Measurements from ENCODE around the gene MORN1. TPM values are rescaled to one million over a fixed set of nuclear protein-coding genes. Genes with fewer than 3 reads are reported as not detected.
"Not testable (repeated sequence)": the region's sequence is repeated elsewhere in the genome, so short reads cannot be mapped to it uniquely, and the experiment has no call there.

The MORN1 gene
- polyA plus RNA-seq, 3 donors from 2014 or later: 0.89 to 4.0 (median 3.9) TPM

- Mint-ChIP-seq H3K4me1 (no peaks in the 10 kb centered on the region), H3K27ac (no peak overlapping the region), H3K27me3 (ENCODE audit: low read depth in 3 of 3) (no peaks in the 10 kb centered on the region), H3K9me3 (no peaks in the 10 kb centered on the region), H3K4me3 (no peak overlapping the region), H3K36me3 (no peaks in the 10 kb centered on the region)
- DNase-seq: no peak
Observed at GRCh38 chr1:2340086-2340917, 51.1 kb downstream of the MORN1 start.

GRCh38 chr1:2339206-2340085 lies 51.9 kb downstream of the MORN1 start:
- Mint-ChIP-seq H3K27me3 (ENCODE audit: low read depth in 3 of 3) (no peaks in the 10 kb centered on the region), H3K4me3 (no peak overlapping the region), H3K27ac (no peak overlapping the region), H3K4me1 (no peaks in the 10 kb centered on the region), H3K36me3 (no peaks in the 10 kb centered on the region), H3K9me3 (no peaks in the 10 kb centered on the region)
- no peak for DNase-seq

GRCh38 chr1:2337501-2337900 lies 53.9 kb downstream of the MORN1 start:
- Mint-ChIP-seq H3K4me3 (no peak overlapping the region), H3K36me3 (no peaks in the 10 kb centered on the region), H3K4me1 (no peaks in the 10 kb centered on the region), H3K27ac (no peak overlapping the region), H3K9me3 (no peaks in the 10 kb centered on the region), H3K27me3 (ENCODE audit: low read depth in 3 of 3) (no peaks in the 10 kb centered on the region)
- DNase-seq: no peak

- H3K36me3 Mint-ChIP-seq: no peaks in the 10 kb centered on the region
Observed at GRCh38 chr1:2337081-2337480, 54.3 kb downstream of the MORN1 start.

GRCh38 chr1:2336499-2336898 lies 54.9 kb downstream of the MORN1 start:
- Mint-ChIP-seq H3K4me1 (no peaks in the 10 kb centered on the region), H3K27me3 (ENCODE audit: low read depth in 3 of 3) (no peaks in the 10 kb centered on the region), H3K36me3 (no peaks in the 10 kb centered on the region), H3K27ac (no peak overlapping the region), H3K4me3 (no peak overlapping the region), H3K9me3 (no peaks in the 10 kb centered on the region)
- DNase-seq: no peak

More at GRCh38 chr1:2337081-2337480, 54.3 kb downstream of the MORN1 start:
- no peak overlapping the region for H3K4me3 Mint-ChIP-seq
- no peak overlapping the region for H3K27ac Mint-ChIP-seq
- H3K4me1 Mint-ChIP-seq: no peaks in the 10 kb centered on the region
- H3K9me3 Mint-ChIP-seq: no peaks in the 10 kb centered on the region
- no peak for DNase-seq
- no peaks in the 10 kb centered on the region for H3K27me3 Mint-ChIP-seq (ENCODE audit: low read depth in 3 of 3)

GRCh38 chr1:2335721-2336455 lies 55.5 kb downstream of the MORN1 start:
- H3K27me3 Mint-ChIP-seq (ENCODE audit: low read depth in 3 of 3): no peaks in the 10 kb centered on the region
- no peaks in the 10 kb centered on the region for H3K9me3 Mint-ChIP-seq
- DNase-seq: no peak
- H3K36me3 Mint-ChIP-seq: no peaks in the 10 kb centered on the region
- H3K4me1 Mint-ChIP-seq: no peaks in the 10 kb centered on the region
- H3K27ac Mint-ChIP-seq: no peak overlapping the region
- no peak overlapping the region for H3K4me3 Mint-ChIP-seq

- no peak for DNase-seq
- no peaks in the 10 kb centered on the region for H3K27me3 Mint-ChIP-seq (ENCODE audit: low read depth in 3 of 3)
- H3K36me3 Mint-ChIP-seq: no peaks in the 10 kb centered on the region
- H3K4me3 Mint-ChIP-seq: no peak overlapping the region
- H3K4me1 Mint-ChIP-seq: no peaks in the 10 kb centered on the region
- H3K9me3 Mint-ChIP-seq: no peaks in the 10 kb centered on the region
- no peak overlapping the region for H3K27ac Mint-ChIP-seq
Observed at GRCh38 chr1:2334883-2335534, 56.3 kb downstream of the MORN1 start.

GRCh38 chr1:2334366-2334765 lies 57.0 kb downstream of the MORN1 start:
- no peaks in the 10 kb centered on the region for H3K27me3 Mint-ChIP-seq (ENCODE audit: low read depth in 3 of 3)
- no peak overlapping the region for H3K27ac Mint-ChIP-seq
- no peaks in the 10 kb centered on the region for H3K9me3 Mint-ChIP-seq
- H3K36me3 Mint-ChIP-seq: no peaks in the 10 kb centered on the region
- no peaks in the 10 kb centered on the region for H3K4me1 Mint-ChIP-seq
- DNase-seq: no peak
- H3K4me3 Mint-ChIP-seq: no peak overlapping the region

- not testable (repeated sequence) for H3K4me3 Mint-ChIP-seq; H3K27me3 Mint-ChIP-seq (ENCODE audit: low read depth in 3 of 3); H3K4me1 Mint-ChIP-seq; H3K27ac Mint-ChIP-seq; DNase-seq; H3K9me3 Mint-ChIP-seq; H3K36me3 Mint-ChIP-seq
Observed at GRCh38 chr1:2331580-2331979, 59.8 kb downstream of the MORN1 start.

GRCh38 chr1:2331200-2331544 lies 60.2 kb downstream of the MORN1 start:
- Mint-ChIP-seq H3K36me3 (no peaks in the 10 kb centered on the region), H3K27ac (no peak overlapping the region), H3K4me3 (no peak overlapping the region), H3K27me3 (ENCODE audit: low read depth in 3 of 3) (no peaks in the 10 kb centered on the region), H3K9me3 (no peaks in the 10 kb centered on the region), H3K4me1 (peaks cover 0 to 3% of the 10 kb centered on the region in 2 donors)
- no peak for DNase-seq

GRCh38 chr1:2330519-2331199 lies 60.7 kb downstream of the MORN1 start:
- no peaks in the 10 kb centered on the region for H3K9me3 Mint-ChIP-seq
- no peak for DNase-seq
- H3K4me3 Mint-ChIP-seq: no peak overlapping the region
- no peak overlapping the region for H3K27ac Mint-ChIP-seq
- H3K4me1 Mint-ChIP-seq: peaks cover 0 to 3% of the 10 kb centered on the region in 2 donors
- H3K27me3 Mint-ChIP-seq (ENCODE audit: low read depth in 3 of 3): no peaks in the 10 kb centered on the region
- no peaks in the 10 kb centered on the region for H3K36me3 Mint-ChIP-seq

- H3K4me3 Mint-ChIP-seq: no peak overlapping the region
- no peaks in the 10 kb centered on the region for H3K9me3 Mint-ChIP-seq
- H3K27me3 Mint-ChIP-seq (ENCODE audit: low read depth in 3 of 3): peaks cover 0 to 2% (median 0%) of the 10 kb centered on the region in 3 donors
- H3K27ac Mint-ChIP-seq: no peak overlapping the region
- no peaks in the 10 kb centered on the region for H3K36me3 Mint-ChIP-seq
- DNase-seq: no peak
- H3K4me1 Mint-ChIP-seq: peaks cover 0 to 4% of the 10 kb centered on the region in 2 donors
Observed at GRCh38 chr1:2330035-2330434, 61.3 kb downstream of the MORN1 start.
